Subcutaneous adipose tissue (tissue), 4 donors: Measurements from ENCODE around the gene TMC7. TPM values are rescaled to one million over a fixed set of nuclear protein-coding genes. Genes with fewer than 3 reads are reported as not detected.

Experiments used
- total RNA-seq, 4 donors: library from RNA; depleted of rRNA; stranded (reverse); fragments of >200 nt; gene quantifications; one replicate each; pipeline ENCODE4 v1.1.0, GENCODE V29; 2016
- TF ChIP-seq, protein P1 (sequence below): fragments of 450-650 bp; IDR thresholded peaks from one replicate; pipeline ENCODE4 v1.5.1; 2016; ENCODE audit warnings: low read depth, mild to moderate bottlenecking, control low read depth, antibody characterized with exemption, moderate library complexity

TMC7 gene
- total RNA-seq, 4 donors from 2014 or later, result 0.44 to 4.3 (median 2.0) TPM

- TF ChIP-seq, protein P1, sequence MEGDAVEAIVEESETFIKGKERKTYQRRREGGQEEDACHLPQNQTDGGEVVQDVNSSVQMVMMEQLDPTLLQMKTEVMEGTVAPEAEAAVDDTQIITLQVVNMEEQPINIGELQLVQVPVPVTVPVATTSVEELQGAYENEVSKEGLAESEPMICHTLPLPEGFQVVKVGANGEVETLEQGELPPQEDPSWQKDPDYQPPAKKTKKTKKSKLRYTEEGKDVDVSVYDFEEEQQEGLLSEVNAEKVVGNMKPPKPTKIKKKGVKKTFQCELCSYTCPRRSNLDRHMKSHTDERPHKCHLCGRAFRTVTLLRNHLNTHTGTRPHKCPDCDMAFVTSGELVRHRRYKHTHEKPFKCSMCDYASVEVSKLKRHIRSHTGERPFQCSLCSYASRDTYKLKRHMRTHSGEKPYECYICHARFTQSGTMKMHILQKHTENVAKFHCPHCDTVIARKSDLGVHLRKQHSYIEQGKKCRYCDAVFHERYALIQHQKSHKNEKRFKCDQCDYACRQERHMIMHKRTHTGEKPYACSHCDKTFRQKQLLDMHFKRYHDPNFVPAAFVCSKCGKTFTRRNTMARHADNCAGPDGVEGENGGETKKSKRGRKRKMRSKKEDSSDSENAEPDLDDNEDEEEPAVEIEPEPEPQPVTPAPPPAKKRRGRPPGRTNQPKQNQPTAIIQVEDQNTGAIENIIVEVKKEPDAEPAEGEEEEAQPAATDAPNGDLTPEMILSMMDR, result no peak
Observed at GRCh38 chr16:19033761-19034160, 50.0 kb downstream of the TMC7 start.

DNA sequence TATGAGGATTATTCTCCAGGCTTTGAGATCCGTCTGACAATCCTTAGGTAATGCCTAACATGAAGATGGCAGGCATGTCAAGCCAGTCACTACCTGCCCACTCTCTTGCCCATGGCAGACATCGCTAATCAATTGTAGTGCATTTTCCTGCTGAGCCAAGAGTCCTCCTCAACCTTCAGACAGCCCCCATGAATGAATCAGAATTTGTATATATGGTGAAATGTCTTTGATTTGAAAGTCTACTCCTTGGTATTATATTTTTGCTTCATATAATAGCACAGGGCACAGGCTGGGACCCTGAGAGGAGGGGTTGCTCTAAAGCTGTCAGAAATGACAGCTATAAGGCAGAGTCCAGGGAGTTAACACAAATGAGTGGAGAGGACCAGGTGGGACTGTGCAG, 56.7 kb downstream of the TMC7 start:
- TF ChIP-seq, protein P1, result no peak

DNA sequence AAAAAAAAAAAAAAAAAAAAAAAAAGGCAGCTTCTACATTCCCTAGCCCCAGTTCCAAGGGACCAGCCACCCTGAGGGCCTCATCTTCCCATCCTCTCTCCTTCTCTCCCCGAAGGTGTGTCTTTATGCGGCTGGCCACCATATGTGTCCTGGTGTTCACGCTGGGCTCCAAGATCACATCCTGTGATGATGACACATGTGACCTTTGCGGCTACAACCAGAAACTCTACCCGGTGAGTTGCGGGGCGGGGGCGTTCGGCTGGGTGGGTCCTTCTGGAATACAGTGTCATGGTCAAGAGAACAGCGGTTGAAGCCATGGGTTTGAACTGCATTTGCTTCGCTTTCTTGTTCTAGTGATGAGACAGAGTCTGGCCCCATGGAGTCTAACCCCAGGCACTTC, 61.0 kb downstream of the TMC7 start:
- TF ChIP-seq, protein P1, result no peak

GRCh38 chr16:19046062-19046461, 62.3 kb downstream of the TMC7 start:
- TF ChIP-seq, protein P1, result no peak

- TF ChIP-seq, protein P1, result no peak
Observed at GRCh38 chr16:19062706-19063105, 79.0 kb downstream of the TMC7 start.

DNA sequence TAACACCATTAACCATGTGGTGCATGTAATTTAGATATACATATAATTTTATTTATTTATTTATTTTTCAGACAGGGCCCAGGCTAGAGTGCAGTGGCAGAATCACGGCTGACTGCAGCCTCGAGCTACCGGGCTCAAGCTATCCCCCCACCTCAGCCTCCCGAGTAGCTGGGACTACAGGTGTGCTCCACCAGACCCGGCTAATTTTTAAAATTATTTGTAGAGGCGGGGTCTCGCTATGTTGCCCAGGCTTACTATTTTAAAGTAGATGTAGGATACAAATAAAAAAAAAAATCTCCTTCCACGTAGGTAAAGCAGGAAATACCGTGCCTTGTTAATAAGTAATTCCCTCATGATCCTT, 83.2 kb downstream of the TMC7 start:
- TF ChIP-seq, protein P1, result no peak

GRCh38 chr16:19067349-19068236, 83.9 kb downstream of the TMC7 start, which contains the start of gene COQ7:
TSS of gene COQ7 (plus strand) at chr16:19067614. CDS start at chr16:19067665, 51 bp downstream.
- TF ChIP-seq, protein P1, result no peak
